Measurements from ENCODE around the gene FOXD3.

FOXD3 gene

DNA sequence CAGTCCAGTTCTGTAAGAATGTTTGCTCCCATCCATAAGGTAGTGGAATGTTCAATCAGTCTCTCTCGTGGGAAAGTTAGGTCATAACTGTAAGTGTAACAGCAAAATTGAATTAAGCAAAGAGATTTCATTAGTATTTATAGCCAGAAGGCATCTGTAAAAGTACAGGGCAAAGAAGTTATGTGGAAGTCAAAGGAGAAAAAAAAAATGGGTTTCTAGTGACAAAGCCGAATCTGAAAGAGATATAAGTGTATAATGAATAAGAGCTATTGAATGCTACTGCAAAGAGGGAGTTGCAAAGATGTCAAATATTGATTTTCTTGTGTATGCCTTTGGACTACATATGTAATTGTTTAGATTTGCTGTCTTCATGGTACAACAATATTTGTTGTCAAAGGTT is 47.4 kb upstream of the FOXD3 start:
- no peak for TF ChIP-seq POLR2AphosphoS5 (IDR thresholded peaks at IDR 0.05; ENCODE audit: low read depth)
- no peak for TF ChIP-seq SPI1 (IDR thresholded peaks at IDR 0.05; ENCODE audit: borderline replicate concordance, low read depth)
- TF ChIP-seq, protein P1, sequence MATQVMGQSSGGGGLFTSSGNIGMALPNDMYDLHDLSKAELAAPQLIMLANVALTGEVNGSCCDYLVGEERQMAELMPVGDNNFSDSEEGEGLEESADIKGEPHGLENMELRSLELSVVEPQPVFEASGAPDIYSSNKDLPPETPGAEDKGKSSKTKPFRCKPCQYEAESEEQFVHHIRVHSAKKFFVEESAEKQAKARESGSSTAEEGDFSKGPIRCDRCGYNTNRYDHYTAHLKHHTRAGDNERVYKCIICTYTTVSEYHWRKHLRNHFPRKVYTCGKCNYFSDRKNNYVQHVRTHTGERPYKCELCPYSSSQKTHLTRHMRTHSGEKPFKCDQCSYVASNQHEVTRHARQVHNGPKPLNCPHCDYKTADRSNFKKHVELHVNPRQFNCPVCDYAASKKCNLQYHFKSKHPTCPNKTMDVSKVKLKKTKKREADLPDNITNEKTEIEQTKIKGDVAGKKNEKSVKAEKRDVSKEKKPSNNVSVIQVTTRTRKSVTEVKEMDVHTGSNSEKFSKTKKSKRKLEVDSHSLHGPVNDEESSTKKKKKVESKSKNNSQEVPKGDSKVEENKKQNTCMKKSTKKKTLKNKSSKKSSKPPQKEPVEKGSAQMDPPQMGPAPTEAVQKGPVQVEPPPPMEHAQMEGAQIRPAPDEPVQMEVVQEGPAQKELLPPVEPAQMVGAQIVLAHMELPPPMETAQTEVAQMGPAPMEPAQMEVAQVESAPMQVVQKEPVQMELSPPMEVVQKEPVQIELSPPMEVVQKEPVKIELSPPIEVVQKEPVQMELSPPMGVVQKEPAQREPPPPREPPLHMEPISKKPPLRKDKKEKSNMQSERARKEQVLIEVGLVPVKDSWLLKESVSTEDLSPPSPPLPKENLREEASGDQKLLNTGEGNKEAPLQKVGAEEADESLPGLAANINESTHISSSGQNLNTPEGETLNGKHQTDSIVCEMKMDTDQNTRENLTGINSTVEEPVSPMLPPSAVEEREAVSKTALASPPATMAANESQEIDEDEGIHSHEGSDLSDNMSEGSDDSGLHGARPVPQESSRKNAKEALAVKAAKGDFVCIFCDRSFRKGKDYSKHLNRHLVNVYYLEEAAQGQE (IDR thresholded peaks at IDR 0.05; ENCODE audit: insufficient replicate concordance, low read depth), result no peak
- TF ChIP-seq, protein P2, sequence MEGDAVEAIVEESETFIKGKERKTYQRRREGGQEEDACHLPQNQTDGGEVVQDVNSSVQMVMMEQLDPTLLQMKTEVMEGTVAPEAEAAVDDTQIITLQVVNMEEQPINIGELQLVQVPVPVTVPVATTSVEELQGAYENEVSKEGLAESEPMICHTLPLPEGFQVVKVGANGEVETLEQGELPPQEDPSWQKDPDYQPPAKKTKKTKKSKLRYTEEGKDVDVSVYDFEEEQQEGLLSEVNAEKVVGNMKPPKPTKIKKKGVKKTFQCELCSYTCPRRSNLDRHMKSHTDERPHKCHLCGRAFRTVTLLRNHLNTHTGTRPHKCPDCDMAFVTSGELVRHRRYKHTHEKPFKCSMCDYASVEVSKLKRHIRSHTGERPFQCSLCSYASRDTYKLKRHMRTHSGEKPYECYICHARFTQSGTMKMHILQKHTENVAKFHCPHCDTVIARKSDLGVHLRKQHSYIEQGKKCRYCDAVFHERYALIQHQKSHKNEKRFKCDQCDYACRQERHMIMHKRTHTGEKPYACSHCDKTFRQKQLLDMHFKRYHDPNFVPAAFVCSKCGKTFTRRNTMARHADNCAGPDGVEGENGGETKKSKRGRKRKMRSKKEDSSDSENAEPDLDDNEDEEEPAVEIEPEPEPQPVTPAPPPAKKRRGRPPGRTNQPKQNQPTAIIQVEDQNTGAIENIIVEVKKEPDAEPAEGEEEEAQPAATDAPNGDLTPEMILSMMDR (IDR thresholded peaks at IDR 0.05; ENCODE audit: insufficient read depth, low read length), result no peak
- TF ChIP-seq GABPA (IDR thresholded peaks at IDR 0.05; ENCODE audit: low read depth), result no peak
- no peak for DNase-seq (ENCODE audit: low read depth in 1 of 2, low spot score in 1 of 2)
- H3K27ac ChIP-seq (replicated peaks), result no peak overlapping the region

DNA sequence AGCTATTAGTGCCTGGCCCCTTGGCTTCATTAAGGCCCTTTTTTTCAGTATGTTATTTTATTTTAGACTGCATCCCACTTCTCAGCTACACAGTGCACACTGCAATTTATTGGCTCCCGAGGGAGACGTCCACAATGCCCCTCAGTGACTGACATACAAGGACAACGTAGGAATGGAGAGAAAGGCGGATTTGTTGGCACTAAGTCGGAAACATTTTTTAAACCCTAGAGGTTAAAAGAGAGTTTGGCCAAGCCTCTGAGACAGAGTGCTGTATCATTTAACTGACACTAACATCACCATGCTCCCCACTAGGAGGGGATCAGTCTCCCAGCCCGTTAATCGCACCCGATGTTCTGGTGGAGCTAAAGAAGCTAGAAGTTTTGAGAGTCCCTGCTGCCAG is 45.7 kb upstream of the FOXD3 start:
- TF ChIP-seq GABPA (IDR thresholded peaks at IDR 0.05; ENCODE audit: low read depth) (no peak), SPI1 (IDR thresholded peaks at IDR 0.05; ENCODE audit: borderline replicate concordance, low read depth) (no peak), POLR2AphosphoS5 (IDR thresholded peaks at IDR 0.05; ENCODE audit: low read depth) (no peak)
- TF ChIP-seq, protein P2 (IDR thresholded peaks at IDR 0.05; ENCODE audit: insufficient read depth, low read length), result no peak
- TF ChIP-seq, protein P1 (IDR thresholded peaks at IDR 0.05; ENCODE audit: insufficient replicate concordance, low read depth), result no peak
- Histone ChIP-seq H3K4me3 (replicated peaks; ENCODE audit: insufficient read depth, low read length) (no peak overlapping the region), H3K27me3 (ENCODE audit: insufficient read depth, poor library complexity, severe bottlenecking) (no peaks in the 10 kb centered on the region), H3K27ac (replicated peaks) (no peak overlapping the region)
- no peak for DNase-seq (ENCODE audit: low read depth in 1 of 2, low spot score in 1 of 2)

More for the DNA sequence above, 47.4 kb upstream of the FOXD3 start:
- H3K4me3 ChIP-seq (replicated peaks; ENCODE audit: insufficient read depth, low read length), result no peak overlapping the region
- no peaks in the 10 kb centered on the region for H3K27me3 ChIP-seq (ENCODE audit: insufficient read depth, poor library complexity, severe bottlenecking)

DNA sequence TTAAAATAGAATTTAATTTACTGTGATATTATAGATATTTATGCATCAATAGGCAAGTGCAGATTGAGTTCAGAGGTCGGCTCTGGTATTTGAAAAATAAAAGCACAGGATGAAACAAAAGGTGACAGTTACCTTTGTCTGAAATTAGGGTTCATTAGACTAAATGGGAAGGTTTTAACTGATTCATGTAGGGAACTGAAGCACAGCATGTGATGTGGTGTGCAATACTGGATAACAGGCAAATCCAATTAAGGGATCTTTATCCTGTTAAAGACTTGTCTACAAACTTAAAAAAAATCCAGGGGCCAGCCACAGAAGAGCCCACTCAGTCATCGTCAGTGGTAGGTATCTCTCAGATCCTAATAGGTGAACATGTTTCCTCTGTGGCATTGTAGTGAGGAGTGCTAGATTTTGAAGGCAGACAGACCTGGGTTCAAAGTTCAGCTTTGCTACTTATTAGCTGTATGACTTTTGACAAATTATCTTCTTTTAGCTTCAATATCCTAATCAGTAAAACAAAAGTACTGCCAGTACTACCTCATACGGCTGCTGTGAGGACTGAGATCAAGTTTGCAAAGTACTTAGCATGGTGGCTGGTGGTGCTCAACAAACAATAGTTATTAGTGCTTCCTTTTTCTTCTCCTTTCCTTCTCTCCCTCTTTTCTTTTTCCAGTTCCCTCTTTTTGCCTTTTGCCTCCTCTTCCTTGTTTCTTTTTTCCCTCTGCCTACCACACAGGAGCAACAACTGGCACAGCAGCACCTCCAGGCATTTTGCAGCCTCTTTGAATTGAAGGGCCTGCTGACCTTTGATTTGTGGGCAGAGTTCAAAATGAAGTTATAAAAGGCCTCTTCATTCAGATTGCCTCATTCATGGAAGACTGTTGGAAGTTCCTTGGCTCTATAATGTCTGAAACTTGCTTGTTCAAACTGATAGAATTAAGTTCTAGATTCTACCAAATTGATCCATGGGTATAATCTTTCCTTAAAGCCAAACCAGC is 44.9 kb upstream of the FOXD3 start:
- H3K27me3 ChIP-seq (ENCODE audit: insufficient read depth, poor library complexity, severe bottlenecking), result peaks cover 2% of the 10 kb centered on the region
- no peak for DNase-seq (ENCODE audit: low read depth in 1 of 2, low spot score in 1 of 2)
- no peak for TF ChIP-seq SPI1 (IDR thresholded peaks at IDR 0.05; ENCODE audit: borderline replicate concordance, low read depth)
- TF ChIP-seq POLR2AphosphoS5 (IDR thresholded peaks at IDR 0.05; ENCODE audit: low read depth), result no peak
- TF ChIP-seq, protein P2 (IDR thresholded peaks at IDR 0.05; ENCODE audit: insufficient read depth, low read length), result no peak
- TF ChIP-seq GABPA (IDR thresholded peaks at IDR 0.05; ENCODE audit: low read depth), result no peak
- TF ChIP-seq, protein P1 (IDR thresholded peaks at IDR 0.05; ENCODE audit: insufficient replicate concordance, low read depth), result no peak

More for the DNA sequence above, 44.9 kb upstream of the FOXD3 start:
- Histone ChIP-seq H3K4me3 (replicated peaks; ENCODE audit: insufficient read depth, low read length) (no peak overlapping the region), H3K27ac (replicated peaks) (no peak overlapping the region)

All from HL-60 (cell line).